ENCODE results near the gene CAPN14.

GRCh38 chr2:31188131-31188530, 29.2 kb downstream of the CAPN14 start:
- TF ChIP-seq EZH2phosphoT487 (IDR thresholded peaks at IDR 0.05; ENCODE audit: low read length) (no peak), EZH2 (optimal IDR thresholded peaks at IDR 0.05; ENCODE audit: low read depth, low read length) (no peak)

Measured in MM.1S (cell line).